ENCODE measurements around the gene CWF19L2. TPM values are rescaled to one million over a fixed set of nuclear protein-coding genes. Genes with fewer than 3 reads are reported as not detected.

CWF19L2 gene
- total RNA-seq, 1 experiment from 2014 or later = 8.6 TPM

DNA sequence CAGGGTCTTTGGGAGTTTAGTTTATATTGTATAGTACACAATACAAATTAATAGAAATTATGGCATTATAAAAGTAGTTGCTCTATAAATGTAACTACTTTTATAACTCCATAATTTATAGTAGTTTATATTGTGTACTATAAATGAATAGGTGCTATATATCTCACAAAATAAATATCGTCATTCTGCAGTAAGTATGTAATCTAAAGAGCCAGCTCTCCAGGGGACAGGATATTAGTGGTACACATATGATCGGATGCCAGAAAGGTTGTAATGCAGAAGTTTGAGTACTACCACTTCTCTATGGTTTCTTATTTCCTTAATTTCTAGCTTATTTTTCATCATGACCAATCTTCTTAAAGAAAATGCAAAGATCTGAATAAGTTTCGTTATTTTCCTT is 20.2 kb upstream of the CWF19L2 start:
- H3K4me3 ChIP-seq (ENCODE audit: low read length) = no peak overlapping the region
- CTCF ChIA-PET = no interaction called here
- H3F3A ChIP-seq (ENCODE audit: low read length, unreplicated experiment) = no peaks in the 10 kb centered on the region
- H3K9me2 ChIP-seq (replicated peaks; ENCODE audit: low read length) = no peaks in the 10 kb centered on the region
- TF ChIP-seq, protein P1, sequence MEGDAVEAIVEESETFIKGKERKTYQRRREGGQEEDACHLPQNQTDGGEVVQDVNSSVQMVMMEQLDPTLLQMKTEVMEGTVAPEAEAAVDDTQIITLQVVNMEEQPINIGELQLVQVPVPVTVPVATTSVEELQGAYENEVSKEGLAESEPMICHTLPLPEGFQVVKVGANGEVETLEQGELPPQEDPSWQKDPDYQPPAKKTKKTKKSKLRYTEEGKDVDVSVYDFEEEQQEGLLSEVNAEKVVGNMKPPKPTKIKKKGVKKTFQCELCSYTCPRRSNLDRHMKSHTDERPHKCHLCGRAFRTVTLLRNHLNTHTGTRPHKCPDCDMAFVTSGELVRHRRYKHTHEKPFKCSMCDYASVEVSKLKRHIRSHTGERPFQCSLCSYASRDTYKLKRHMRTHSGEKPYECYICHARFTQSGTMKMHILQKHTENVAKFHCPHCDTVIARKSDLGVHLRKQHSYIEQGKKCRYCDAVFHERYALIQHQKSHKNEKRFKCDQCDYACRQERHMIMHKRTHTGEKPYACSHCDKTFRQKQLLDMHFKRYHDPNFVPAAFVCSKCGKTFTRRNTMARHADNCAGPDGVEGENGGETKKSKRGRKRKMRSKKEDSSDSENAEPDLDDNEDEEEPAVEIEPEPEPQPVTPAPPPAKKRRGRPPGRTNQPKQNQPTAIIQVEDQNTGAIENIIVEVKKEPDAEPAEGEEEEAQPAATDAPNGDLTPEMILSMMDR (conservative IDR thresholded peaks at IDR 0.05; ENCODE audit: low read depth, low read length) = no peak
- no peak for TF ChIP-seq EZH2phosphoT487 (IDR thresholded peaks at IDR 0.05; ENCODE audit: borderline replicate concordance, low read length)
- no peak for TF ChIP-seq EZH2 (IDR thresholded peaks at IDR 0.05; ENCODE audit: low read length, unreplicated experiment)
- peaks cover 25% of the 10 kb centered on the region for H3K27me3 ChIP-seq (ENCODE audit: low read length)
- H3K27ac ChIP-seq (ENCODE audit: low read length) = no peak overlapping the region
- H3K4me2 ChIP-seq (ENCODE audit: low read length) = no peak overlapping the region
- no peak overlapping the region for H2AFZ ChIP-seq (ENCODE audit: low read length)
- no peaks in the 10 kb centered on the region for H4K20me1 ChIP-seq (ENCODE audit: low read length)
- H3K9ac ChIP-seq (ENCODE audit: low read length) = no peak overlapping the region
- intact Hi-C loops (cut with micrococcal nuclease) = no loop called here
- no peak for DNase-seq
- no peak; the same call in 1 of the 2 replicates for ATAC-seq
- BruUV-seq (replicated peaks) = no TSS peak
- POLR2A ChIA-PET (ENCODE audit: unreplicated experiment) = interaction anchor here (0.6 kb wide), 1 partner anchor 13 kb away, joined by 5 read pairs; no protein-coding TSS in a partner anchor
- no peaks in the 10 kb centered on the region for H3K9me3 ChIP-seq (ENCODE audit: low read length)
- H3K36me3 ChIP-seq (ENCODE audit: low read depth, low read length) = no peaks in the 10 kb centered on the region
- no peaks in the 10 kb centered on the region for H3K4me1 ChIP-seq (ENCODE audit: insufficient read depth, low read length)
- H3K79me2 ChIP-seq (ENCODE audit: low read length) = no peaks in the 10 kb centered on the region

DNA sequence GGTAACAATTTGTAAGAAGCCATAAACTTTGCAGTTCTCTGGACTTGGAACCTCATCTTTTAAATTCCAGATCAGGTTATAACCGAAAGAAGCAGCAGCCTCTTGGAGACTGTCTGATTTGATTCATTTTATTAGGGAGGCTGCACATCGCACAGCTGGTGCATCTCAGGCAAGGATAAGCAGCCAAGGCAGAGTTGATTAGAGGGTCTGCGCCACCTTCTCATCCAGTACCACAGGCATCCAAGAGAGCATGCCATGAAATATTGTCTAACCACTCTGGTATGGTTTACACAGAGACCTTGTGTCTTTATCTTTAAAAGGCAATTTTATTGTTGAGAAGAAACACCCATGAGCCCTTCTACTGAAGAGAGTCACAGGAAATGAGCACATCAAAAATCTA is 16.2 kb upstream of the CWF19L2 start:
- 0 out of 2 replicates have a peak, but pooled peaks cover 4% of the 10 kb centered on the region for H3K9me2 ChIP-seq (replicated peaks; ENCODE audit: low read length)
- CTCF ChIA-PET = no interaction called here
- no TSS peak for BruUV-seq (replicated peaks)
- no peaks in the 10 kb centered on the region for H3F3A ChIP-seq (ENCODE audit: low read length, unreplicated experiment)
- POLR2A ChIA-PET (ENCODE audit: unreplicated experiment) = no interaction called here
- no peaks in the 10 kb centered on the region for H3K36me3 ChIP-seq (ENCODE audit: low read depth, low read length)
- no peaks in the 10 kb centered on the region for H3K79me2 ChIP-seq (ENCODE audit: low read length)
- H3K27me3 ChIP-seq (ENCODE audit: low read length) = peaks cover 25% of the 10 kb centered on the region
- H3K4me1 ChIP-seq (ENCODE audit: insufficient read depth, low read length) = no peaks in the 10 kb centered on the region
- DNase-seq (no peak), ATAC-seq (no peak)
- TF ChIP-seq EZH2phosphoT487 (IDR thresholded peaks at IDR 0.05; ENCODE audit: borderline replicate concordance, low read length) (no peak), EZH2 (IDR thresholded peaks at IDR 0.05; ENCODE audit: low read length, unreplicated experiment) (no peak)
- TF ChIP-seq, protein P1 (conservative IDR thresholded peaks at IDR 0.05; ENCODE audit: low read depth, low read length) = no peak
- H3K27ac ChIP-seq (ENCODE audit: low read length) = no peak overlapping the region
- intact Hi-C loops (cut with micrococcal nuclease) = no loop called here
- H3K9me3 ChIP-seq (ENCODE audit: low read length) = no peaks in the 10 kb centered on the region
- no peak overlapping the region for H2AFZ ChIP-seq (ENCODE audit: low read length)
- H3K4me2 ChIP-seq (ENCODE audit: low read length) = no peak overlapping the region
- no peak overlapping the region for H3K4me3 ChIP-seq (ENCODE audit: low read length)
- H4K20me1 ChIP-seq (ENCODE audit: low read length) = no peaks in the 10 kb centered on the region
- H3K9ac ChIP-seq (ENCODE audit: low read length) = no peak overlapping the region

DNA sequence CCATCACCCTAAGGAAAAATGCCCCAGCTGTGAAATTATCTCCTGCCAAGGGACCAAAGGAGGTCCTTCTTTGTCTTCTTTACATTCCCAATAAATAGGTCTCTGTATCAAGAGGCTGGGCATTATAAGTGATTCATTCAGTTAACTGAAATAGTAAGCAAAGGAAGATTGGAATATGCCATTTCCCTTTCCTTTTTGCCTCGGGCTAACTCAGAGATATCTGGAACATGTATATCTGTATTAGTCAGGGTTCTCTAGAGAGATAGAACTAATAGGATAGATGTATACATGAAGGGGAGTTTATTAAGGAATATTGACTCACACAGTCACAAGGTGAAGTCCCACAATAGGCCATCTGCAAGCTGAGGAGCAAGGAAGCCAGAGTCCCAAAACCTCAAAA is 15.3 kb upstream of the CWF19L2 start:
- no peak overlapping the region for H3K4me3 ChIP-seq (ENCODE audit: low read length)
- intact Hi-C loops (cut with micrococcal nuclease) = no loop called here
- H3K79me2 ChIP-seq (ENCODE audit: low read length) = no peaks in the 10 kb centered on the region
- H3K27ac ChIP-seq (ENCODE audit: low read length) = no peak overlapping the region
- no peaks in the 10 kb centered on the region for H3K4me1 ChIP-seq (ENCODE audit: insufficient read depth, low read length)
- H3K9ac ChIP-seq (ENCODE audit: low read length) = no peak overlapping the region
- no peak for ATAC-seq
- H3K9me2 ChIP-seq (replicated peaks; ENCODE audit: low read length) = 0 out of 2 replicates have a peak, but pooled peaks cover 4% of the 10 kb centered on the region
- BruUV-seq (replicated peaks) = no TSS peak
- TF ChIP-seq, protein P1 (conservative IDR thresholded peaks at IDR 0.05; ENCODE audit: low read depth, low read length) = no peak
- TF ChIP-seq EZH2phosphoT487 (IDR thresholded peaks at IDR 0.05; ENCODE audit: borderline replicate concordance, low read length) (no peak), EZH2 (IDR thresholded peaks at IDR 0.05; ENCODE audit: low read length, unreplicated experiment) (no peak)
- no peak overlapping the region for H3K4me2 ChIP-seq (ENCODE audit: low read length)
- no peaks in the 10 kb centered on the region for H4K20me1 ChIP-seq (ENCODE audit: low read length)
- no peaks in the 10 kb centered on the region for H3F3A ChIP-seq (ENCODE audit: low read length, unreplicated experiment)
- no peak overlapping the region for H2AFZ ChIP-seq (ENCODE audit: low read length)
- no peaks in the 10 kb centered on the region for H3K9me3 ChIP-seq (ENCODE audit: low read length)
- peaks cover 20% of the 10 kb centered on the region for H3K27me3 ChIP-seq (ENCODE audit: low read length)
- ChIA-PET POLR2A (ENCODE audit: unreplicated experiment) (no interaction called here), CTCF (no interaction called here)
- DNase-seq = no peak
- no peaks in the 10 kb centered on the region for H3K36me3 ChIP-seq (ENCODE audit: low read depth, low read length)

Data from PC-3 (cell line).